Liver (tissue), 9 donors: ENCODE data around the gene DNMBP. TPM values are rescaled to one million over a fixed set of nuclear protein-coding genes. Genes with fewer than 3 reads are reported as not detected.

Source experiments
- DNase-seq: peaks from one replicate; pipeline ENCODE4 v3.0.0-alpha.2; 2017; ENCODE audit warnings: low spot score
- H3K27ac ChIP-seq, 2 donors: one replicate each; pipeline ENCODE4 v1.7.0; 2013; ENCODE audit warnings: inconsistent platforms in 2 of 2, low read length in 2 of 2, control low read depth in 1 of 2, low read depth in 1 of 2, mild to moderate bottlenecking in 1 of 2
- H3K27me3 ChIP-seq, 4 donors: one replicate each; pipeline versions ENCODE4 v1.6.1 to v1.7.0; 2013; ENCODE audit warnings: low read length in 3 of 4, inconsistent platforms in 1 of 4, mild to moderate bottlenecking in 1 of 4, moderate library complexity in 1 of 4; ENCODE audit not compliant: control insufficient read depth in 4 of 4, insufficient read depth in 4 of 4
- H3K36me3 ChIP-seq, 4 donors: one replicate each; pipeline versions ENCODE4 v1.6.1 to v1.7.0; 2013; ENCODE audit warnings: low read length in 3 of 4, mild to moderate bottlenecking in 3 of 4, low read depth in 1 of 4, moderate library complexity in 1 of 4; ENCODE audit not compliant: control insufficient read depth in 4 of 4, insufficient read depth in 3 of 4
- H3K4me1 ChIP-seq, 4 donors: one replicate each; pipeline versions ENCODE4 v1.6.1 to v1.7.0; 2013; ENCODE audit warnings: low read length in 3 of 4, mild to moderate bottlenecking in 3 of 4, moderate library complexity in 1 of 4; ENCODE audit not compliant: control insufficient read depth in 4 of 4, insufficient read depth in 4 of 4
- H3K4me3 ChIP-seq, 3 donors: one replicate each; pipeline versions ENCODE4 v1.6.1 to v1.7.0; 2013; ENCODE audit warnings: low read length in 3 of 3, control low read depth in 1 of 3, low read depth in 1 of 3, mild to moderate bottlenecking in 1 of 3
- H3K9ac ChIP-seq, 2 donors: one replicate each; pipeline ENCODE4 v1.7.0; 2013; ENCODE audit warnings: low read length in 2 of 2, mild to moderate bottlenecking in 2 of 2, moderate library complexity in 2 of 2, control low read depth in 1 of 2, low read depth in 1 of 2
- H3K9me3 ChIP-seq, 4 donors: one replicate each; pipeline versions ENCODE4 v1.6.1 to v1.7.0; 2013; ENCODE audit warnings: low read length in 3 of 4; ENCODE audit not compliant: control insufficient read depth in 4 of 4
- EGR1 ChIP-seq, 2 donors: IDR thresholded peaks; 2 replicates each; pipeline ENCODE4 v1.6.1; 2016 to 2018; ENCODE audit warnings: antibody characterized with exemption in 2 of 2, low read depth in 2 of 2
- FOXA1 ChIP-seq: IDR thresholded peaks from 2 replicates; pipeline ENCODE4 v1.6.1; 2016; ENCODE audit warnings: antibody characterized with exemption
- FOXA2 ChIP-seq: IDR thresholded peaks from 2 replicates; pipeline ENCODE4 v1.6.1; 2016; ENCODE audit warnings: antibody characterized with exemption
- GABPA ChIP-seq, 2 donors: IDR thresholded peaks in 1 of 2; conservative IDR thresholded peaks in 1 of 2; 2 replicates each; pipeline ENCODE4 v1.6.1; 2016; ENCODE audit warnings: antibody characterized with exemption in 2 of 2, mild to moderate bottlenecking in 1 of 2, moderate library complexity in 1 of 2
- HNF4G ChIP-seq: IDR thresholded peaks from 2 replicates; pipeline ENCODE4 v1.6.1; 2016; ENCODE audit warnings: antibody characterized with exemption
- JUND ChIP-seq, 2 donors: IDR thresholded peaks; 2 replicates each; pipeline ENCODE4 v1.6.1; 2016; ENCODE audit warnings: antibody characterized with exemption in 2 of 2
- NR2F2 ChIP-seq: IDR thresholded peaks from 2 replicates; pipeline ENCODE4 v1.6.1; 2016; ENCODE audit warnings: antibody characterized with exemption
- RAD21 ChIP-seq, 2 donors: IDR thresholded peaks; 2 replicates each; pipeline ENCODE4 v1.6.1; 2016; ENCODE audit warnings: antibody characterized with exemption in 2 of 2, mild to moderate bottlenecking in 2 of 2
- SP1 ChIP-seq: IDR thresholded peaks from 2 replicates; pipeline ENCODE4 v1.6.1; 2018; ENCODE audit warnings: antibody characterized with exemption, mild to moderate bottlenecking
- TAF1 ChIP-seq: conservative IDR thresholded peaks from 2 replicates; pipeline ENCODE4 v1.6.1; 2016; ENCODE audit warnings: antibody characterized with exemption, mild to moderate bottlenecking
- YY1 ChIP-seq: IDR thresholded peaks from 2 replicates; pipeline ENCODE4 v1.6.1; 2016; ENCODE audit warnings: antibody characterized with exemption, mild to moderate bottlenecking
- WGBS: extraction: QIAGEN DNeasy Blood & Tissue Kit; methylation state at CpG from one replicate; pipeline ENCODE4 v1.1.7; 2013; 5-methylcytosine and 5-hydroxymethylcytosine counted together
- polyA plus RNA-seq, 2 donors: library from polyadenylated mRNA; stranded (reverse) in 1 of 2; unstranded in 1 of 2; fragments of 200-250 nt in 1 of 2; fragments of >200 nt in 1 of 2; fragmentation: Nextera tagmentation in 1 of 2; extraction: Ambion mirVana in 1 of 2; gene quantifications; one replicate each; pipeline versions ENCODE4 v1.2.1 to v1.2.3, GENCODE V29; 2013 to 2015
- total RNA-seq, 2 donors: library from RNA; depleted of rRNA; stranded (reverse); fragments of >200 nt; gene quantifications; one replicate each; pipeline ENCODE4 v1.2.3, GENCODE V29; 2014
- TF ChIP-seq, protein P1 (sequence below): fragments of 150-350 bp; IDR thresholded peaks from 2 replicates; pipeline ENCODE4 v1.5.1; 2017; ENCODE audit warnings: improper control_type of control experiment, low read depth, low read length; ENCODE audit not compliant: missing input control
- TF ChIP-seq, protein P2 (sequence below): IDR thresholded peaks from 2 replicates; pipeline ENCODE4 v1.6.1; 2016; ENCODE audit warnings: antibody characterized with exemption
- TF ChIP-seq, protein P3 (sequence below): IDR thresholded peaks from 2 replicates; pipeline ENCODE4 v1.6.1; 2016; ENCODE audit warnings: antibody characterized with exemption, mild to moderate bottlenecking
- TF ChIP-seq, protein P4 (sequence below): IDR thresholded peaks from 2 replicates; pipeline ENCODE4 v1.6.1; 2016; ENCODE audit warnings: antibody characterized with exemption
- TF ChIP-seq, protein P5 (sequence below): IDR thresholded peaks from 2 replicates; pipeline ENCODE4 v1.6.1; 2016; ENCODE audit warnings: antibody characterized with exemption
- donor health status: healthy.
- donor health status: healthy.
- donor health status: healthy.
- donor health status: healthy.
- donor health status: healthy.

The DNMBP gene
- total and polyA plus RNA-seq, 4 donors: 3.8 to 12.6 (median 5.3) TPM

- no peak overlapping the region for H3K9ac ChIP-seq
- TF ChIP-seq JUND (IDR thresholded peaks at IDR 0.05) (no peak), GABPA (IDR thresholded peaks at IDR 0.05 in 1 of 2, conservative IDR thresholded peaks at IDR 0.05 in 1 of 2) (no peak), EGR1 (IDR thresholded peaks at IDR 0.05; ENCODE audit: low read depth in 2 of 2) (no peak), FOXA1 (no peak), NR2F2 (no peak), SP1 (no peak), RAD21 (IDR thresholded peaks at IDR 0.05) (no peak), FOXA2 (no peak), HNF4G (no peak)
- TF ChIP-seq, protein P1, sequence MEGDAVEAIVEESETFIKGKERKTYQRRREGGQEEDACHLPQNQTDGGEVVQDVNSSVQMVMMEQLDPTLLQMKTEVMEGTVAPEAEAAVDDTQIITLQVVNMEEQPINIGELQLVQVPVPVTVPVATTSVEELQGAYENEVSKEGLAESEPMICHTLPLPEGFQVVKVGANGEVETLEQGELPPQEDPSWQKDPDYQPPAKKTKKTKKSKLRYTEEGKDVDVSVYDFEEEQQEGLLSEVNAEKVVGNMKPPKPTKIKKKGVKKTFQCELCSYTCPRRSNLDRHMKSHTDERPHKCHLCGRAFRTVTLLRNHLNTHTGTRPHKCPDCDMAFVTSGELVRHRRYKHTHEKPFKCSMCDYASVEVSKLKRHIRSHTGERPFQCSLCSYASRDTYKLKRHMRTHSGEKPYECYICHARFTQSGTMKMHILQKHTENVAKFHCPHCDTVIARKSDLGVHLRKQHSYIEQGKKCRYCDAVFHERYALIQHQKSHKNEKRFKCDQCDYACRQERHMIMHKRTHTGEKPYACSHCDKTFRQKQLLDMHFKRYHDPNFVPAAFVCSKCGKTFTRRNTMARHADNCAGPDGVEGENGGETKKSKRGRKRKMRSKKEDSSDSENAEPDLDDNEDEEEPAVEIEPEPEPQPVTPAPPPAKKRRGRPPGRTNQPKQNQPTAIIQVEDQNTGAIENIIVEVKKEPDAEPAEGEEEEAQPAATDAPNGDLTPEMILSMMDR: no peak
- TF ChIP-seq, protein P2, sequence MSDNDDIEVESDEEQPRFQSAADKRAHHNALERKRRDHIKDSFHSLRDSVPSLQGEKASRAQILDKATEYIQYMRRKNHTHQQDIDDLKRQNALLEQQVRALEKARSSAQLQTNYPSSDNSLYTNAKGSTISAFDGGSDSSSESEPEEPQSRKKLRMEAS: no peak
- TF ChIP-seq, protein P3, sequence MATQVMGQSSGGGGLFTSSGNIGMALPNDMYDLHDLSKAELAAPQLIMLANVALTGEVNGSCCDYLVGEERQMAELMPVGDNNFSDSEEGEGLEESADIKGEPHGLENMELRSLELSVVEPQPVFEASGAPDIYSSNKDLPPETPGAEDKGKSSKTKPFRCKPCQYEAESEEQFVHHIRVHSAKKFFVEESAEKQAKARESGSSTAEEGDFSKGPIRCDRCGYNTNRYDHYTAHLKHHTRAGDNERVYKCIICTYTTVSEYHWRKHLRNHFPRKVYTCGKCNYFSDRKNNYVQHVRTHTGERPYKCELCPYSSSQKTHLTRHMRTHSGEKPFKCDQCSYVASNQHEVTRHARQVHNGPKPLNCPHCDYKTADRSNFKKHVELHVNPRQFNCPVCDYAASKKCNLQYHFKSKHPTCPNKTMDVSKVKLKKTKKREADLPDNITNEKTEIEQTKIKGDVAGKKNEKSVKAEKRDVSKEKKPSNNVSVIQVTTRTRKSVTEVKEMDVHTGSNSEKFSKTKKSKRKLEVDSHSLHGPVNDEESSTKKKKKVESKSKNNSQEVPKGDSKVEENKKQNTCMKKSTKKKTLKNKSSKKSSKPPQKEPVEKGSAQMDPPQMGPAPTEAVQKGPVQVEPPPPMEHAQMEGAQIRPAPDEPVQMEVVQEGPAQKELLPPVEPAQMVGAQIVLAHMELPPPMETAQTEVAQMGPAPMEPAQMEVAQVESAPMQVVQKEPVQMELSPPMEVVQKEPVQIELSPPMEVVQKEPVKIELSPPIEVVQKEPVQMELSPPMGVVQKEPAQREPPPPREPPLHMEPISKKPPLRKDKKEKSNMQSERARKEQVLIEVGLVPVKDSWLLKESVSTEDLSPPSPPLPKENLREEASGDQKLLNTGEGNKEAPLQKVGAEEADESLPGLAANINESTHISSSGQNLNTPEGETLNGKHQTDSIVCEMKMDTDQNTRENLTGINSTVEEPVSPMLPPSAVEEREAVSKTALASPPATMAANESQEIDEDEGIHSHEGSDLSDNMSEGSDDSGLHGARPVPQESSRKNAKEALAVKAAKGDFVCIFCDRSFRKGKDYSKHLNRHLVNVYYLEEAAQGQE: no peak
- TF ChIP-seq, protein P4, sequence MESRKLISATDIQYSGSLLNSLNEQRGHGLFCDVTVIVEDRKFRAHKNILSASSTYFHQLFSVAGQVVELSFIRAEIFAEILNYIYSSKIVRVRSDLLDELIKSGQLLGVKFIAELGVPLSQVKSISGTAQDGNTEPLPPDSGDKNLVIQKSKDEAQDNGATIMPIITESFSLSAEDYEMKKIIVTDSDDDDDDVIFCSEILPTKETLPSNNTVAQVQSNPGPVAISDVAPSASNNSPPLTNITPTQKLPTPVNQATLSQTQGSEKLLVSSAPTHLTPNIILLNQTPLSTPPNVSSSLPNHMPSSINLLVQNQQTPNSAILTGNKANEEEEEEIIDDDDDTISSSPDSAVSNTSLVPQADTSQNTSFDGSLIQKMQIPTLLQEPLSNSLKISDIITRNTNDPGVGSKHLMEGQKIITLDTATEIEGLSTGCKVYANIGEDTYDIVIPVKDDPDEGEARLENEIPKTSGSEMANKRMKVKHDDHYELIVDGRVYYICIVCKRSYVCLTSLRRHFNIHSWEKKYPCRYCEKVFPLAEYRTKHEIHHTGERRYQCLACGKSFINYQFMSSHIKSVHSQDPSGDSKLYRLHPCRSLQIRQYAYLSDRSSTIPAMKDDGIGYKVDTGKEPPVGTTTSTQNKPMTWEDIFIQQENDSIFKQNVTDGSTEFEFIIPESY: no peak
- no peaks in the 10 kb centered on the region for H3K36me3 ChIP-seq
- peak overlapping the region; percentile 58 to 73 for H3K27ac ChIP-seq
- no peak overlapping the region for H3K4me3 ChIP-seq
- no peaks in the 10 kb centered on the region for H3K27me3 ChIP-seq
- no peaks in the 10 kb centered on the region for H3K9me3 ChIP-seq
- H3K4me1 ChIP-seq: peaks cover 5 to 62% (median 43%) of the 10 kb centered on the region in 4 donors
- WGBS: 94% methylated on average over 5 of the region's 5 CpGs
- DNase-seq: no peak
Observed at GRCh38 chr10:99982728-99983127, 27.0 kb downstream of the DNMBP start.

GRCh38 chr10:99981581-99982199, 28.1 kb downstream of the DNMBP start:
- Histone ChIP-seq H3K27me3 (no peaks in the 10 kb centered on the region), H3K36me3 (no peaks in the 10 kb centered on the region), H3K27ac (peak overlapping the region; percentile 74 to 80), H3K9ac (peak overlapping the region in 1 of 2 donors; percentile 52), H3K4me3 (peak overlapping the region in 2 of 3 donors; percentile 6 to 50), H3K4me1 (peaks cover 5 to 64% (median 48%) of the 10 kb centered on the region in 4 donors), H3K9me3 (no peaks in the 10 kb centered on the region)
- WGBS: 37% methylated on average over 6 of the region's 6 CpGs
- no peak for DNase-seq
- TF ChIP-seq EGR1 (IDR thresholded peaks at IDR 0.05; ENCODE audit: low read depth in 2 of 2) (no peak), FOXA2 (peak; percentile 58), TAF1 (peak; percentile 95), GABPA (IDR thresholded peaks at IDR 0.05 in 1 of 2, conservative IDR thresholded peaks at IDR 0.05 in 1 of 2) (no peak), YY1 (peak; percentile 95)
- TF ChIP-seq, protein P3: peak; percentile 92
- TF ChIP-seq, protein P1: no peak
- TF ChIP-seq, protein P5, sequence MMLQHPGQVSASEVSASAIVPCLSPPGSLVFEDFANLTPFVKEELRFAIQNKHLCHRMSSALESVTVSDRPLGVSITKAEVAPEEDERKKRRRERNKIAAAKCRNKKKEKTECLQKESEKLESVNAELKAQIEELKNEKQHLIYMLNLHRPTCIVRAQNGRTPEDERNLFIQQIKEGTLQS: peak; percentile 36
